ENCODE results near the gene C11orf58. TPM values are rescaled to one million over a fixed set of nuclear protein-coding genes. Genes with fewer than 3 reads are reported as not detected.
A peak's percentile ranks its signal among the peaks of the same experiment; 100 is the strongest.

Gene C11orf58
- total and polyA plus RNA-seq, 8 donors = 87.9 to 405 (median 353) TPM

DNA sequence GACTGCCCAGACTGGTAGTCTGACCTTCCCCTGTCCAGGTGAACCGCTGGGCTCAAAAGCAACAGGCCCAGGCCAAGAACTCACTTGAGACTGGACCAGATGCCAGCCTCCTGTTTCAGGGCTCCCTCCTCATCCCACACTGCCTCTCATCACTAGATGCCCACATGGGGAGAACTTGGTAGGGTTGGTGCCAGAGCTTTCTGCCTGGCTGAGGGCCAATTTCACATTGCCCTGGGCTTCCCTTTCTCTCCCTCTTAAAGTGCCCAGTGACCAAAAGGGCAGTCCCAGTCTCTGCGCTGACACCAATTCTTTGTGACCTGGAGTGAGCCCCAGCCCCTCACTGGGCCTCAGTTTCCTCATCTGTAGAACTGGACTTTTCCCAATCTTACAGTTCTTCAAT lies 41.7 kb downstream of the C11orf58 start:
- ATAC-seq (no peak), DNase-seq (no peak)
- Histone ChIP-seq H3K36me3 (peaks cover 0 to 7% of the 10 kb centered on the region in 2 donors), H3K27me3 (no peaks in the 10 kb centered on the region), H3K27ac (no peak overlapping the region), H3K9me3 (no peaks in the 10 kb centered on the region), H3K4me3 (no peak overlapping the region), H3K4me1 (peaks cover 0 to 4% of the 10 kb centered on the region in 2 donors)
- intact Hi-C loops (cut with DNase I) = no loop called here
- TF ChIP-seq, protein P1, sequence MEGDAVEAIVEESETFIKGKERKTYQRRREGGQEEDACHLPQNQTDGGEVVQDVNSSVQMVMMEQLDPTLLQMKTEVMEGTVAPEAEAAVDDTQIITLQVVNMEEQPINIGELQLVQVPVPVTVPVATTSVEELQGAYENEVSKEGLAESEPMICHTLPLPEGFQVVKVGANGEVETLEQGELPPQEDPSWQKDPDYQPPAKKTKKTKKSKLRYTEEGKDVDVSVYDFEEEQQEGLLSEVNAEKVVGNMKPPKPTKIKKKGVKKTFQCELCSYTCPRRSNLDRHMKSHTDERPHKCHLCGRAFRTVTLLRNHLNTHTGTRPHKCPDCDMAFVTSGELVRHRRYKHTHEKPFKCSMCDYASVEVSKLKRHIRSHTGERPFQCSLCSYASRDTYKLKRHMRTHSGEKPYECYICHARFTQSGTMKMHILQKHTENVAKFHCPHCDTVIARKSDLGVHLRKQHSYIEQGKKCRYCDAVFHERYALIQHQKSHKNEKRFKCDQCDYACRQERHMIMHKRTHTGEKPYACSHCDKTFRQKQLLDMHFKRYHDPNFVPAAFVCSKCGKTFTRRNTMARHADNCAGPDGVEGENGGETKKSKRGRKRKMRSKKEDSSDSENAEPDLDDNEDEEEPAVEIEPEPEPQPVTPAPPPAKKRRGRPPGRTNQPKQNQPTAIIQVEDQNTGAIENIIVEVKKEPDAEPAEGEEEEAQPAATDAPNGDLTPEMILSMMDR (IDR thresholded peaks at IDR 0.05) = no peak

DNA sequence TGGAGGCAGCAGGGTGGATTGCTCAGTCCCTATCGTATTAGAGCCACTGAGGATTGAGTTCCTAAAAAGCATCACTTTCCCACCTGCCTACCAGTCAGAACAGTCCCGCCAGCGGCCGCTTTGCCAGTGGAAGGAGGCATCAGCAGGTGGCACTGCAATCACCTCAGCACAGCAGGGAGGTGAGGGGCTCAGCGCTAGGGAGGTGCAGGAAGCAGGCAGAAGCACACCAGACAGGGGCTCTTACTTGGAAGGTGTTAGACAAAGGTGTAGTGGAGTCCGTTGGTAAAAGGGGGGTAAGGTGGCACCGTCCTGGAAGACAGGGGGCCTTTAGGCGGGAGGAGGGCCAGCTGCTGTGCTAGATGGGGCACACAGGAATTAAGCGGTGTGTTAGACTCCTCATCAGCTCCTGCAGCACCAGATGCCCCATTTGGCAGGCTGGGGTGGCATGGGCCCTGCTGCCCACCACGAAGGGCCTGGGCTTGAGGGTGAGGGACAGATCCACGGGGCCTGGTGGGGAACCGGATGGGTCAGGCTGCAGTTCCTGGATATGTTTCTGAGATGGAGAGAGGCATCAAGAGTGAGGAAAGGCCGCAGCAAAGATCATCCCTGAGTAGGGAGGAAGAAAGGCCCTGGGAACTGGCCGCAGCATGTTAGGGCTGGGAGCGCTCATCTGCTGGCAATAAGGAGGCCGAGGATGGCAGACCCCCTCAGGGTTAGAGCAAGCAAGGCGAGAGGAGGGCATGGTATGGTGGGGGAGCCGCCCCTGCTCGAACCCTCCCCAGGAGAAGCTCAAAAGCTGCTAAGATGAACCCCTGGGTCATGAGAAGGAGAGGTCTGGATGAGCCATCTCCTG lies 42.5 kb downstream of the C11orf58 start:
- H3K27ac ChIP-seq = no peak overlapping the region
- no peak overlapping the region for H3K4me3 ChIP-seq
- ATAC-seq (no peak), DNase-seq (no peak)
- H3K9me3 ChIP-seq = no peaks in the 10 kb centered on the region
- H3K27me3 ChIP-seq = no peaks in the 10 kb centered on the region
- peaks cover 0 to 7% of the 10 kb centered on the region in 2 donors for H3K36me3 ChIP-seq
- intact Hi-C loops (cut with DNase I) = no loop called here
- TF ChIP-seq, protein P1 (IDR thresholded peaks at IDR 0.05) = no peak
- H3K4me1 ChIP-seq = peaks cover 0 to 11% of the 10 kb centered on the region in 2 donors

DNA sequence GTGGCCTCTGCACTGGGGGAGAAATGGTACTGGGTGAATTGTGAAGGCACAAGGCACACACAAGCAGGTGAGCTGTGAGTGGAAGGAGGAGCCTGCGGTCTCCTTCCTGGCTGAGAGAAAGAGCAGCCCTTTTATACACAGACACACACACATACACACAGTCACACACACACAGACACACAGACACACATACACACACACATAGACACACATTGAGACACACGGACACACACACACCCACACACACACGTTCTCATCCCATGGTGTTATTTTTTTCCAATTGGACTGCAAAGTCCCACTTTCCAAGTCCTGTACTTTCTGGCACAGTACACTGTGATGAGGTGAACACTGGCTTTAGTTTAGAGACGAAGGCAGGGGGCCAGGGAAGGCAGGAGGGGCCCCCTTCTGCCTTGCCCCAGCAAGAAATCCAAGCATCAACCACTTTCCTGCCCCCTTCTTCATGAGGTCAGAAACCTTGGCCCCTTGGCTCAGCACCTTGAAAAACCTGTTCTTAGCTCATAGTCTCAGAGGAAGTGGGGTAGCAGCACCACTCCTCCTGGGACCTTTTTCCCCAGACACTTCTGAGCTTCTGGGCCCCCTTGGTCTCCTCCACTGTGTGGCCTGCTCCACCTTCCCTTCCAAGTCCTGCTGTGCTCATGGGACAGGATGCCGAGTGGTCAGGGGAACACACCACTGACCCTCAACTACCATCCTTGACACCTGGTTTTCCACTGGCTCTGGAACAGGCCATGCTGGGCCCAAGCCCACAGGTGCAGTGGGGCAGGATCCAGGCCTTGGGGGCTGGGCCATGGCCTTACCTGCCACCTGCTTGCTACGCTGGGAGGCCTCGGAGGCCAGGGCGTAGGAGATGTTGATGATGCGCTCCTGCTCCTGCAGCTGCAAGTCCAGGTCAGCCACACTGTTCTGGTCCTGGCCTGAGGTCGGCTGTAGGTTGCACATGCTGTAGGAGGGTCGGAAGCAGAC lies 43.8 kb downstream of the C11orf58 start:
- peak; percentile 9 for ATAC-seq
- intact Hi-C loops (cut with DNase I) = no loop called here
- Histone ChIP-seq H3K36me3 (peaks cover 0 to 7% of the 10 kb centered on the region in 2 donors), H3K4me3 (no peak overlapping the region), H3K9me3 (no peaks in the 10 kb centered on the region), H3K27ac (no peak overlapping the region), H3K4me1 (peaks cover 0 to 12% of the 10 kb centered on the region in 2 donors), H3K27me3 (no peaks in the 10 kb centered on the region)
- TF ChIP-seq, protein P1 (IDR thresholded peaks at IDR 0.05) = no peak
- peak in 2 of 4 donors; percentile 31 to 75 for DNase-seq

DNA sequence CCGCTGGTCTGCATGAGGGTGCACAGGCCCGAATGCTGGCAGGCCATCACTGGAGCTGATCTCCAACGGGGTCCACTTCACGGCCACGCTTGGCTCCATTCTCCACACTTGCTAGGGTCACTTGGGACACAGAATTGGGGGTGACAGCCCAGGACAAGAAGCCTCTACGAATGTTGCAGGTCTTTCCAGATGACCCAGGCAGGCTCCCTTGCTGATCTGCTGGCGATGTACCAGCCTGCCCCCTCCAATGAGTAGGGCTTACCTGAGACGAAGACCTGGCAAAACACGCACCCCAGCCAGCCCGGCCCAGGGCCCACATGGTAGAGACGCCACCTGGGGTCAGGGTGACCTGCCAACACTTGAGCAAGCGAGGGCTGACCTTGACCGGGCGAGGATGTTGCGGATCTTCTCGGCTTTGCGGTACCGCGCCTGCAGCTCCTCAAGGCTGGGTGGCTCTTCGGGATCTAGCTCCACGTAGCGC lies 44.9 kb downstream of the C11orf58 start:
- peak in 1 of 4 donors; percentile 28 for DNase-seq
- no peak for ATAC-seq
- peaks cover 0 to 3% of the 10 kb centered on the region in 2 donors for H3K36me3 ChIP-seq
- H3K4me1 ChIP-seq = peaks cover 4 to 22% of the 10 kb centered on the region in 2 donors
- H3K27ac ChIP-seq = no peak overlapping the region
- H3K9me3 ChIP-seq = no peaks in the 10 kb centered on the region
- TF ChIP-seq, protein P1 (IDR thresholded peaks at IDR 0.05) = no peak
- no peak overlapping the region for H3K4me3 ChIP-seq
- intact Hi-C loops (cut with DNase I) = no loop called here
- H3K27me3 ChIP-seq = no peaks in the 10 kb centered on the region
